OCI-LY3 (cell line): Measurements from ENCODE around the gene STYK1.

Experiments used
- H2AFZ ChIP-seq: fragments of 200-600, 300-600 bp; shearing (Covaris generic); 2 replicates; pipeline ENCODE4 v1.6.0; 2014; ENCODE audit warnings: antibody characterized with exemption, low read depth, low read length
- H3K27ac ChIP-seq: fragments of 200-600, 300-600 bp; sonication (generic); 2 replicates; pipeline ENCODE4 v1.5.1; 2014; ENCODE audit warnings: mild to moderate bottlenecking, low read length, moderate library complexity, mixed read lengths
- H3K27me3 ChIP-seq: fragments of 200-600, 300-600 bp; sonication (generic); 2 replicates; pipeline ENCODE4 v1.6.1; 2014; ENCODE audit warnings: low read depth, low read length, mixed read lengths
- H3K36me3 ChIP-seq: fragments of 200-600, 300-600 bp; sonication (generic); replicated peaks from 2 replicates; pipeline ENCODE3; 2014; ENCODE audit warnings: low read depth, low read length, mixed read lengths
- H3K4me1 ChIP-seq: fragments of 300-600, 200-600 bp; sonication (generic); 2 replicates; pipeline ENCODE4 v1.6.1; 2014; ENCODE audit warnings: low read length, mixed read lengths
- H3K4me2 ChIP-seq: fragments of 200-600, 300-600 bp; sonication (generic); 2 replicates; pipeline ENCODE4 v1.6.1; 2014; ENCODE audit warnings: low read length, mixed read lengths
- H3K4me3 ChIP-seq: fragments of 300-600, 200-600 bp; sonication (generic); 2 replicates; pipeline ENCODE4 v1.5.1; 2014; ENCODE audit warnings: antibody characterized with exemption, mild to moderate bottlenecking, low read length, moderate library complexity
- H3K79me2 ChIP-seq: fragments of 300-600, 200-600 bp; shearing (Covaris generic); 2 replicates; pipeline ENCODE4 v1.6.1; 2014; ENCODE audit warnings: mild to moderate bottlenecking, low read length, mixed read lengths
- H3K9ac ChIP-seq: fragments of 300-600, 200-600 bp; shearing (Covaris generic); 2 replicates; pipeline ENCODE4 v1.6.0; 2014; ENCODE audit warnings: mild to moderate bottlenecking, low read length, moderate library complexity
- H3K9me3 ChIP-seq: fragments of 200-600, 300-600 bp; shearing (Covaris generic); 2 replicates; pipeline ENCODE4 v1.6.1; 2014; ENCODE audit warnings: low read length, mixed read lengths; ENCODE audit not compliant: insufficient read depth
- H4K20me1 ChIP-seq: fragments of 200-600, 300-600 bp; sonication (generic); 2 replicates; pipeline ENCODE4 v1.6.1; 2016; ENCODE audit warnings: low read length, mixed read lengths; ENCODE audit not compliant: insufficient read depth
- CTCF ChIP-seq: fragments of 200-600, 300-600 bp; sonication (generic); IDR thresholded peaks from 2 replicates; pipeline ENCODE4 v1.5.1; 2014; ENCODE audit warnings: antibody characterized with exemption, low read length, low read depth
- EZH2phosphoT487 ChIP-seq: fragments of 200-600 bp; shearing (Covaris generic); IDR thresholded peaks from 2 replicates; pipeline ENCODE4 v1.6.1; 2018; ENCODE audit warnings: antibody characterized with exemption, mixed run types, low read depth

Gene STYK1

GRCh38 chr12:10645910-10646309 is 27.9 kb downstream of the STYK1 start:
- Histone ChIP-seq H3K4me1 (no peaks in the 10 kb centered on the region), H2AFZ (no peak overlapping the region), H3K4me3 (no peak overlapping the region), H3K27ac (no peak overlapping the region), H3K27me3 (no peaks in the 10 kb centered on the region), H3K9ac (no peak overlapping the region), H3K4me2 (no peak overlapping the region), H4K20me1 (no peaks in the 10 kb centered on the region), H3K9me3 (no peaks in the 10 kb centered on the region; the same call in 1 of the 2 replicates), H3K36me3 (no peaks in the 10 kb centered on the region), H3K79me2 (no peaks in the 10 kb centered on the region)
- TF ChIP-seq CTCF (no peak), EZH2phosphoT487 (no peak)

GRCh38 chr12:10641735-10642500 is 31.9 kb downstream of the STYK1 start:
- no peak overlapping the region for H3K27ac ChIP-seq

GRCh38 chr12:10638728-10639127 is 35.1 kb downstream of the STYK1 start:
- no peaks in the 10 kb centered on the region for H3K36me3 ChIP-seq
- H3K79me2 ChIP-seq = no peaks in the 10 kb centered on the region
- H2AFZ ChIP-seq = no peak overlapping the region
- no peak overlapping the region for H3K27ac ChIP-seq
- H3K4me3 ChIP-seq = no peak overlapping the region
- no peak for TF ChIP-seq CTCF
- no peak for TF ChIP-seq EZH2phosphoT487
- H4K20me1 ChIP-seq = no peaks in the 10 kb centered on the region
- no peak overlapping the region for H3K9ac ChIP-seq
- no peaks in the 10 kb centered on the region for H3K9me3 ChIP-seq
- H3K4me1 ChIP-seq = no peaks in the 10 kb centered on the region
- no peaks in the 10 kb centered on the region for H3K27me3 ChIP-seq
- H3K4me2 ChIP-seq = no peak overlapping the region

More at GRCh38 chr12:10641735-10642500, 31.9 kb downstream of the STYK1 start:
- H4K20me1 ChIP-seq = no peaks in the 10 kb centered on the region
- no peak overlapping the region for H3K9ac ChIP-seq
- no peaks in the 10 kb centered on the region for H3K36me3 ChIP-seq
- H3K79me2 ChIP-seq = no peaks in the 10 kb centered on the region
- no peaks in the 10 kb centered on the region for H3K4me1 ChIP-seq
- no peak for TF ChIP-seq EZH2phosphoT487
- no peak for TF ChIP-seq CTCF
- H3K9me3 ChIP-seq = no peaks in the 10 kb centered on the region; the same call in 1 of the 2 replicates
- H2AFZ ChIP-seq = no peak overlapping the region
- no peak overlapping the region for H3K4me3 ChIP-seq
- H3K4me2 ChIP-seq = no peak overlapping the region
- H3K27me3 ChIP-seq = no peaks in the 10 kb centered on the region

- Histone ChIP-seq H3K4me2 (no peak overlapping the region), H2AFZ (no peak overlapping the region)
These were observed 37.2 kb downstream of the STYK1 start for GRCh38 chr12:10636611-10637010.

More at GRCh38 chr12:10636611-10637010, 37.2 kb downstream of the STYK1 start:
- no peak overlapping the region for H3K27ac ChIP-seq
- no peaks in the 10 kb centered on the region for H3K27me3 ChIP-seq
- no peak overlapping the region for H3K4me3 ChIP-seq
- H3K79me2 ChIP-seq = no peaks in the 10 kb centered on the region
- no peak overlapping the region for H3K9ac ChIP-seq
- TF ChIP-seq EZH2phosphoT487 (no peak), CTCF (no peak)
- H3K36me3 ChIP-seq = no peaks in the 10 kb centered on the region
- no peaks in the 10 kb centered on the region for H3K9me3 ChIP-seq
- H4K20me1 ChIP-seq = no peaks in the 10 kb centered on the region
- no peaks in the 10 kb centered on the region for H3K4me1 ChIP-seq
